Measurements from ENCODE around the gene UBE2E2. TPM values are rescaled to one million over a fixed set of nuclear protein-coding genes. Genes with fewer than 3 reads are reported as not detected.

The UBE2E2 gene
- total RNA-seq, 3 donors from 2014 or later (not counting 1 experiment from before 2014, with no cell fraction given) = 4.8 to 6.1 (median 5.3) TPM

DNA sequence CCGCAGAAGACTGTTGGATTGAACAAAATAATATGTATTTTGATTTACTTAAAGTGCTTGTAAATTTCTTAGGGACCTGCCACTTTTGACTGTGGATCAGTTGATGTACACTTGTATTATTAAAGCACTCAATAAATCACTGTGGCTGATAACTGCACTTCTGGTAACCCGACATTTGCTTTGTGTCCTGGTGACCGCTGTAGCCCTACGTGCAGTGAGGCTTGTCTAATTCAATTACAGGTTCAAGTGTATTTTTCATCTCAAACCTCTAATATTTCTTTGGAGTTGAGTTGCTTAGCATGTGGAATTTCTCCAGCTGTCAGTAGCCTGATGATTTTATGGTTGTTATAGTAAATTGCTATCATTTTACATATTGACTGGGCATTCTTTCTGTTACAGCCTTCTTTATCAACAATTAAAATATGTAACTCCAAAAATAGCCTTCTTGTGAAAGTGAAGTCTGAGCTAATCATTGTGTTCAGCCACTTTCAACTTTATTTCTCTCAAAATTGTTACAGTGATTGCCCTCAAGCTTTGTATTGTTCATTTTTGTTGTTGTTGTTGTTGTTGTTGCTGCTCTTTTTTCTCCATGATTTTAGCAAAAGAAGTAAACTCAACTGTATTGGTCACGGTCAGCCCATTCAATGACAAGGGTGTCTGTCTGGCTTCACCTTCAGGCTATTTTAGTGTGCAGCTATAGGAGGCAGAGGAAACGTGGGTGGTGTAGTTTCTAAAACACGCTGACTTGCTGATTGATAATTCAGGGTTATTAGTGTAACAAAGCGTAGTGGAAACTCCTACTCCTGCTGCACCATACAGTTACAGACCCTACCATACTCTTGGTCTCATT is 387.5 kb downstream of the UBE2E2 start:
- intact Hi-C loops (cut with micrococcal nuclease) = no loop called here
- peaks cover 5 to 20% of the 10 kb centered on the region in 2 donors for H3K27me3 Mint-ChIP-seq (ENCODE audit: low read depth in 2 of 2)
- DNase-seq (no peak), ATAC-seq (no peak)
- TF ChIP-seq CTCF (IDR thresholded peaks at IDR 0.05) = no peak
- Histone ChIP-seq H3K9me3 (ENCODE audit: control insufficient read depth, insufficient read depth, low read length) (no peaks in the 10 kb centered on the region), H3K36me3 (ENCODE audit: control insufficient read depth, insufficient read depth, low read length) (no peaks in the 10 kb centered on the region), H3K4me1 (ENCODE audit: control insufficient read depth, insufficient read depth, low read length) (no peaks in the 10 kb centered on the region), H3K27ac (ENCODE audit: low read length) (no peak overlapping the region), H3K4me3 (ENCODE audit: low read length) (no peak overlapping the region), H3K27me3 (ENCODE audit: control insufficient read depth, insufficient read depth, low read length) (no peaks in the 10 kb centered on the region)
- no peak overlapping the region for H3K4me3 Mint-ChIP-seq
- 77% methylated on average over 6 of the region's 8 CpGs for WGBS (ENCODE audit: insufficient coverage)
- H3K27ac Mint-ChIP-seq = no peak overlapping the region
- no peaks in the 10 kb centered on the region for H3K36me3 Mint-ChIP-seq
- H3K4me1 Mint-ChIP-seq = peaks cover 0 to 6% of the 10 kb centered on the region in 2 donors
- no peaks in the 10 kb centered on the region for H3K9me3 Mint-ChIP-seq

DNA sequence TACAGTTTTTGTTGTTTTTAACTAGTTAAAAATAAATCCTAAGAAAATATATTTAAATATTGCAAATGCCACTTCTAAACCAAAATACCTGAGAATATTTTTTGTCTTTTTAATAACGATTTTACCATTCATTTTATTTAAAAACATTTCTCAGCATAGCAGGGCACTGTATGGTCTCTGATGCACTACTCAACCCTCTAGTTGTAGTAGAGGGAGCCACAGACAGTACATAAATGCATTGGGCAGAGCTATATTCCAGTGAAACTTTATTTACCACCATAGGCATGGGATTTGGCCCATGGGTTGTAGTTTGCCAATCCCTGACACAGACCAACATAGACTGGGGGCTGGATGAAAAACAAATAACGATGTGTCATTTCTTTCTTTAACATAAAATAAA is 388.2 kb downstream of the UBE2E2 start:
- Histone ChIP-seq H3K9me3 (ENCODE audit: control insufficient read depth, insufficient read depth, low read length) (no peaks in the 10 kb centered on the region), H3K4me3 (ENCODE audit: low read length) (no peak overlapping the region), H3K4me1 (ENCODE audit: control insufficient read depth, insufficient read depth, low read length) (no peaks in the 10 kb centered on the region), H3K36me3 (ENCODE audit: control insufficient read depth, insufficient read depth, low read length) (no peaks in the 10 kb centered on the region), H3K27me3 (ENCODE audit: control insufficient read depth, insufficient read depth, low read length) (no peaks in the 10 kb centered on the region), H3K27ac (ENCODE audit: low read length) (no peak overlapping the region)
- no peaks in the 10 kb centered on the region for H3K9me3 Mint-ChIP-seq
- H3K36me3 Mint-ChIP-seq = no peaks in the 10 kb centered on the region
- intact Hi-C loops (cut with micrococcal nuclease) = no loop called here
- TF ChIP-seq CTCF (IDR thresholded peaks at IDR 0.05) = no peak
- H3K4me3 Mint-ChIP-seq = no peak overlapping the region
- H3K27ac Mint-ChIP-seq = no peak overlapping the region
- H3K4me1 Mint-ChIP-seq = peaks cover 0 to 6% of the 10 kb centered on the region in 2 donors
- WGBS (ENCODE audit: insufficient coverage) = 100% methylated on average over 1 of the region's 2 CpGs
- peaks cover 5 to 20% of the 10 kb centered on the region in 2 donors for H3K27me3 Mint-ChIP-seq (ENCODE audit: low read depth in 2 of 2)
- DNase-seq = no peak
- no peak for ATAC-seq

DNA sequence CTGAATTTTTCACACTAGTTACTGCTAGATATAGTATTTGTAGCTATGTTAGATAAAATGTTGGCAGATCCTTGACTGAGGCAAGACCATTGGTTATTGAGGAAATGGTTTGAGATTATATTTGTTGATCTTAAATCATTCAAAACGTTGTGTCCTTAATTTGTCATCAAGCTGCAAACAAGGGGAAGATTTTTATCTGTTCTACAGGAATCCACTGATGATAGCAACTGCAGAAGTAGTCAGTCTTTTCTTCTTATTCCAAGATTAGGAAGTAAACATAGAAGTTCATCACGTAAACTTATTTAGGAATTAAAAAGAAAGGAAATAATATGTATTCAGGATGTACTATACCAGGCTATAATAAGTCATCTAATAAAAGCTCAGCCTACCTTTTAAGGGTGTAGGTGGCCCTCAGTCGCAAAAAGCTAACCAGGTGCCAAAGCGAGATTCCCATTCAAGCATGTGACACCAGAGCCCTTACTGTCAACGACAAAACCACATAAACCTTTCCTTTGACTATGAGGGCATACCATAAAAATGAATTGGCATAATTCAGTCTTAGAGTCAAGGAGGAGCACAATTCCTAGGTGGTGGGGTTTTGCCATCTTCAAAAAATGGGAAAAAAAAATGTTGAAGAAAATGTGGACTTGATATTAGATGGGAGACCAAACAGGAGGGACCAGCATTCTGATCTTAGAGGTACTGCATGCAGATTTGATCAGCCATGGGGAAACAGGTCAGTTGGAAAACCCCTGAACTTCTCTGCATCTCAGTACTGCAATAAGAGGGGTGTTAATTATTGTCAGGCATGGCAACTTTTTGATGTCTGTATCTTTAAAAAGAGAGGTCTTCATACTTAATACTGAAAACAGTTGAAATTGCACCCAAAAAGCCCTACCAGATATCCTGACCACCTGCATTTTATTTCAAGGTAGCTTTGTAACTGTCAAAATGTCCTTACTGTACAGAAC is 390.1 kb downstream of the UBE2E2 start:
- Histone ChIP-seq H3K4me1 (ENCODE audit: control insufficient read depth, insufficient read depth, low read length) (no peaks in the 10 kb centered on the region), H3K4me3 (ENCODE audit: low read length) (no peak overlapping the region), H3K27me3 (ENCODE audit: control insufficient read depth, insufficient read depth, low read length) (no peaks in the 10 kb centered on the region), H3K9me3 (ENCODE audit: control insufficient read depth, insufficient read depth, low read length) (no peaks in the 10 kb centered on the region), H3K27ac (ENCODE audit: low read length) (no peak overlapping the region), H3K36me3 (ENCODE audit: control insufficient read depth, insufficient read depth, low read length) (no peaks in the 10 kb centered on the region)
- H3K27ac Mint-ChIP-seq = no peak overlapping the region
- ATAC-seq = no peak
- H3K36me3 Mint-ChIP-seq = no peaks in the 10 kb centered on the region
- H3K27me3 Mint-ChIP-seq (ENCODE audit: low read depth in 2 of 2) = peaks cover 5 to 9% of the 10 kb centered on the region in 2 donors
- no peak for TF ChIP-seq CTCF (IDR thresholded peaks at IDR 0.05)
- H3K4me3 Mint-ChIP-seq = no peak overlapping the region
- H3K9me3 Mint-ChIP-seq = no peaks in the 10 kb centered on the region
- peaks cover 0 to 6% of the 10 kb centered on the region in 2 donors for H3K4me1 Mint-ChIP-seq
- 61% methylated on average over 3 of the region's 5 CpGs for WGBS (ENCODE audit: insufficient coverage)
- DNase-seq = no peak
- intact Hi-C loops (cut with micrococcal nuclease) = no loop called here

Data from natural killer cell (primary cell).